ENCODE data around the gene RBM34.

Gene RBM34

GRCh38 chr1:235138821-235139220 lies 22.2 kb downstream of the RBM34 start:
- TF ChIP-seq CTCF (IDR thresholded peaks at IDR 0.05; ENCODE audit: insufficient read depth, missing control alignments) = no peak
- DNase-seq (ENCODE audit: insufficient read length, low spot score) = no peak
- no peak for FAIRE-seq

- TF ChIP-seq CTCF (IDR thresholded peaks at IDR 0.05; ENCODE audit: insufficient read depth, missing control alignments) = no peak
- FAIRE-seq = no peak
- DNase-seq (ENCODE audit: insufficient read length, low spot score) = no peak
Observed at GRCh38 chr1:235136111-235136510, 24.9 kb downstream of the RBM34 start.

GRCh38 chr1:235134171-235134570 lies 26.9 kb downstream of the RBM34 start:
- no peak for TF ChIP-seq CTCF (IDR thresholded peaks at IDR 0.05; ENCODE audit: insufficient read depth, missing control alignments)
- FAIRE-seq = no peak
- no peak for DNase-seq (ENCODE audit: insufficient read length, low spot score)

- FAIRE-seq (no peak), DNase-seq (ENCODE audit: insufficient read length, low spot score) (no peak)
- TF ChIP-seq CTCF (IDR thresholded peaks at IDR 0.05; ENCODE audit: insufficient read depth, missing control alignments) = no peak
Observed at GRCh38 chr1:235133086-235133485, 28.0 kb downstream of the RBM34 start.

- no peak for FAIRE-seq
- no peak for TF ChIP-seq CTCF (IDR thresholded peaks at IDR 0.05; ENCODE audit: insufficient read depth, missing control alignments)
- no peak for DNase-seq (ENCODE audit: insufficient read length, low spot score)
Observed at GRCh38 chr1:235131961-235132360, 29.1 kb downstream of the RBM34 start.

GRCh38 chr1:235130766-235131270 lies 30.2 kb downstream of the RBM34 start:
- FAIRE-seq = no peak
- no peak for DNase-seq (ENCODE audit: insufficient read length, low spot score)
- TF ChIP-seq CTCF (IDR thresholded peaks at IDR 0.05; ENCODE audit: insufficient read depth, missing control alignments) = no peak

GRCh38 chr1:235129774-235130570 lies 31.1 kb downstream of the RBM34 start:
- TF ChIP-seq CTCF (IDR thresholded peaks at IDR 0.05; ENCODE audit: insufficient read depth, missing control alignments) = no peak
- no peak for DNase-seq (ENCODE audit: insufficient read length, low spot score)
- FAIRE-seq = no peak
